Measurements from ENCODE around the gene LYSMD3. TPM values are rescaled to one million over a fixed set of nuclear protein-coding genes. Genes with fewer than 3 reads are reported as not detected.

Gene LYSMD3
- total and polyA plus RNA-seq, 9 of the 15 experiments (the other 6 are each of a cell fraction or from before 2014, with no cell fraction given), result 9.5 to 42.3 (median 20.7) TPM

- TF ChIP-seq AFF1 (IDR thresholded peaks at IDR 0.05; ENCODE audit: low read depth in 1 of 2, partially characterized antibody in 2 of 2) (no peak), XRCC4 (IDR thresholded peaks at IDR 0.05; ENCODE audit: extremely low read depth, insufficient read depth, insufficient read length) (no peak), ZNF398 (CRISPR knock-in tag; IDR thresholded peaks at IDR 0.05) (no peak), ZNF3 (CRISPR knock-in tag; IDR thresholded peaks at IDR 0.05) (no peak), NCOR1 (IDR thresholded peaks at IDR 0.05) (no peak), ZBTB9 (CRISPR knock-in tag; IDR thresholded peaks at IDR 0.05) (peak; percentile 86; the same call in 1 of the 2 replicates), SMAD1 (IDR thresholded peaks at IDR 0.05; ENCODE audit: low read depth, low read length, partially characterized antibody) (no peak), TOE1 (IDR thresholded peaks at IDR 0.05; ENCODE audit: borderline replicate concordance) (no peak), TOE1 (CRISPR knock-in tag; IDR thresholded peaks at IDR 0.05; ENCODE audit: borderline replicate concordance, low read depth) (peak; percentile 79), ZNF584 (CRISPR knock-in tag; IDR thresholded peaks at IDR 0.05; ENCODE audit: low read depth) (no peak; the same call in 1 of the 2 replicates), RBM17 (IDR thresholded peaks at IDR 0.05; ENCODE audit: borderline replicate concordance, low read depth, low read length) (no peak), NELFE (IDR thresholded peaks at IDR 0.05; ENCODE audit: insufficient read depth, insufficient read length) (no peak), BRCA1 (IDR thresholded peaks at IDR 0.05) (no peak), BRCA1 (CRISPR knock-in tag; IDR thresholded peaks at IDR 0.05) (no peak), FOXJ3 (CRISPR knock-in tag; IDR thresholded peaks at IDR 0.05) (no peak), FOXJ2 (tag; IDR thresholded peaks at IDR 0.05) (no peak), HMG20B (CRISPR knock-in tag; IDR thresholded peaks at IDR 0.05) (no peak), TCF7 (IDR thresholded peaks at IDR 0.05; ENCODE audit: borderline replicate concordance) (no peak), ZNF507 (tag; conservative IDR thresholded peaks at IDR 0.05) (no peak), NFYB (IDR thresholded peaks at IDR 0.05; ENCODE audit: extremely low read depth, insufficient read length) (no peak), ZNF146 (CRISPR knock-in tag; IDR thresholded peaks at IDR 0.05; ENCODE audit: unreplicated experiment) (no peak), DPF2 (IDR thresholded peaks at IDR 0.05) (no peak)
Measured at GRCh38 chr5:90473396-90474234, 55.8 kb downstream of the LYSMD3 start (continued).

All from K562 (cell line).